Omental fat pad (tissue), 4 donors: Measurements from ENCODE around the gene BMERB1. TPM values are rescaled to one million over a fixed set of nuclear protein-coding genes. Genes with fewer than 3 reads are reported as not detected.

Experiments
- ATAC-seq: fragments of 150-250 bp; one replicate; pipeline ENCODE4 v1.9.1; 2016; ENCODE audit warnings: mild to moderate bottlenecking, moderate library complexity; ENCODE audit not compliant: low FRiP score
- DNase-seq: peaks from one replicate; pipeline ENCODE4 v3.0.0-alpha.2; 2019; ENCODE audit warnings: low spot score
- CTCF ChIP-seq, 3 donors: fragments of 450-650 bp; IDR thresholded peaks; one replicate each; pipeline ENCODE4 v1.5.1; 2016 to 2017; ENCODE audit warnings: antibody characterized with exemption in 3 of 3, mild to moderate bottlenecking in 3 of 3, moderate library complexity in 2 of 3
- total RNA-seq, 4 donors: library from RNA; depleted of rRNA; stranded (reverse); fragments of >200 nt; gene quantifications; one replicate each; pipeline ENCODE4 v1.1.0, GENCODE V29; 2016

The BMERB1 gene
- total RNA-seq, 4 donors from 2014 or later, result 28.7 to 47.0 (median 41.8) TPM

GRCh38 chr16:15609286-15609649 is 174.9 kb downstream of the BMERB1 start:
- ATAC-seq (no peak), DNase-seq (no peak)
- TF ChIP-seq CTCF (IDR thresholded peaks at IDR 0.05), result no peak

- TF ChIP-seq CTCF (IDR thresholded peaks at IDR 0.05), result no peak
- DNase-seq (no peak), ATAC-seq (no peak)
Observed at GRCh38 chr16:15610369-15610871, 176.0 kb downstream of the BMERB1 start.

GRCh38 chr16:15611610-15612009 is 177.2 kb downstream of the BMERB1 start:
- no peak for DNase-seq
- no peak for ATAC-seq
- no peak for TF ChIP-seq CTCF (IDR thresholded peaks at IDR 0.05)

- ATAC-seq, result no peak
- TF ChIP-seq CTCF (IDR thresholded peaks at IDR 0.05), result no peak
- DNase-seq, result no peak
Observed at GRCh38 chr16:15613676-15614075, 179.3 kb downstream of the BMERB1 start.

GRCh38 chr16:15616012-15616411 is 181.6 kb downstream of the BMERB1 start:
- ATAC-seq (no peak), DNase-seq (no peak)
- no peak for TF ChIP-seq CTCF (IDR thresholded peaks at IDR 0.05)

- TF ChIP-seq CTCF (IDR thresholded peaks at IDR 0.05), result no peak
- ATAC-seq, result no peak
- no peak for DNase-seq
Observed at GRCh38 chr16:15616475-15617165, 182.2 kb downstream of the BMERB1 start.

GRCh38 chr16:15617901-15618300 is 183.5 kb downstream of the BMERB1 start:
- no peak for TF ChIP-seq CTCF (IDR thresholded peaks at IDR 0.05)
- ATAC-seq (no peak), DNase-seq (no peak)
